ENCODE data around the gene ARL10.
"Not testable (repeated sequence)": the region's sequence is repeated elsewhere in the genome, so short reads cannot be mapped to it uniquely, and the experiment has no call there.

ARL10 gene

DNA sequence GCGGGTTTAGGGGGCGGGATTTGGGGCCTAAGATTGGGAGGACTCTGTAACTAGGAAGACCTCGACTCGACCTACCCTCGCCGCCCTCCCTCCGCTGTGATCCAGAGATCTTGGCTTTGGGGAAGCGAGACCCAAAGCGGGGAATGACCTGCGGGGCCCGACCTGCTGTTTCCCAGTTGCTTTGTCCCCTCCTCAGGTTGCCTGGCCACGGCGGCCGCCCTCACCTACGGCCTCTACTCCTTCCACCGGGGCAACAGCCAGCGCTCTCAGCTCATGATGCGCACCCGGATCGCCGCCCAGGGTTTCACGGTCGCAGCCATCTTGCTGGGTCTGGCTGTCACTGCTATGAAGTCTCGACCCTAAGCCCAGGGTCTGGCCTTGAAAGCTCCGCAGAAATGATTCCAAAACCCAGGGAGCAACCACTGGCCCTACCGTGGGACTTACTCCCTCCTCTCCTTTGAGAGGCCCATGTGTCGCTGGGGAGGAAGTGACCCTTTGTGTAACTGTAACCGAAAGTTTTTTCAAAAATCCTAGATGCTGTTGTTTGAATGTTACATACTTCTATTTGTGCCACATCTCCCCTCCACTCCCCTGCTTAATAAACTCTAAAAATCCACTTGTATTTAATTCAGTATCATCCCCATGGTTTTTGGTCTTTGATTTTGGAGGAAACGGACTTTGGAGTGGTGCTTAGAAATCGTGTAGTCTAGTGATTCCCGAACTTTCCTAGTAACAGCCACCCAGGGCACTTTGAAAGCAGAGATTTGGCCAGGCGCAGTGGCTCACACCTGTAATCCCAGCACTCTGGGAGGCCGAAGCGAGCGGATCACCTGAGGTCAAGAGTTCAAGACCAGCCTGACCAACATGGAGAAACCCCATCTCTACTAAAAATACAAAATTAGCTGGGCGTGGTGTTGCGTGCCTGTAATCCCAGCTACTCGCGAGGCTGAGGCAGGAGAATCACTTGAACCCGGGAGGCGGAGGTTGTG, 24.1 kb downstream of the ARL10 start:
- DNase-seq, result no peak

GRCh38 chr5:176391479-176391878, 26.2 kb downstream of the ARL10 start:
- no peak for DNase-seq

DNA sequence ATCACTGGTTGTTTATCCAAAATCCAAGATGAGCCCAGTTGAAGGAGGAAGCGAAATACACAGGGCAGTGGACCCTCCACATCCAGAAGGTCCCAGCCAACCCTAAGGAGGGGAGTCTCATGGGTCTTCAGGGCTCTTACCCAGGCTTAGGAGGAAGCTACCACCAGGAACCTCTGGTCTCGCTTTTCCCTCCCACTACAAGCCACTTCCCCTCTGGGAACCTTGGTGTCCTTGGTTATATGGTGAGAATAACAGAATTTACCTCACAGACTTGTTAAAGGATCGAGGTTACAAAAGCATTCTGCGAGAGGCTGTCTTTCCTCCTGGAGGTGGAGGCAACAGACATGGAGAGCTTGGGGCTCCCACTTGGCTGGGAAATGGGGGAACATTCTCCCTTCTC, 26.7 kb downstream of the ARL10 start:
- no peak for DNase-seq

DNA sequence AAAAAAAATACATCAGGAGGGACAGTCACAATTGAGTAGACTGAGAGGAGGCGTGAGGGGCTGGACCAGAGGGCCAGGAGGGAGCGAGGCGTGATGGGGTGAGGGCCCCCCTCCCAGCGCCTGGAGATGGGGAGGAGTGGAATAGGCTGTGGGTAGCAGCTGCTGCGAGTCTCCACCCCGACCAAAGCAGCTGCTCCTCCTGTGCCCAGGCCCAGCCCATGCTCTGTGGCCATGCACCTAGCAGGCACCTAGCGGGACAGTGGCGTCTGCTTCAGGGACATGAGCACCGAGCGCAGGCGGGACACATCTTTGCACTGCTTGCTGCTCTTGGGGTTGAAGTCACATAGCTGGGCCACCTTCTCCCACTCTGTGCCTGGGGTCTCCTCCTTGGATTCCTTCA, 27.2 kb downstream of the ARL10 start:
- no peak for DNase-seq

DNA sequence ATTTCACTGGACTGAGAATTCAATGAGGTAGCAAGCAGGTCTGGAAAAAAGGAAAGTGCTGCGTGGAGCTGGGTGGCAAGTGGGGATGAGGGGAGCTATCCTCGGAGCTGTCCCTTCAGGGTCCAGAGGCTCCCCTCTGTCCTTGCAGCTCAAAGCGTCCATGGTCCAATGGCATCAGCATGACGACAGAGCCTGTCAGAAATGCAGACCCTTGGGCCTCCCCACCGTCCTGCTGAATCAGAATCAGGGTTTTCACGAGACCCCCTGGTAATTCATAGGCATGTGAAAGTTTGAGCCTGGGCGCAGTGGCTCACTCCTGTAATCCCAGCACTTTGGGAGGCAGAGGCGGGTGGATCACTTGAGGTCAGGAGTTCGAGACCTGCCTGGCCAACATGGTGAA, 28.8 kb downstream of the ARL10 start:
- DNase-seq, result no peak

GRCh38 chr5:176394881-176395675, 29.8 kb downstream of the ARL10 start:
- no peak for DNase-seq

GRCh38 chr5:176396330-176396729, 31.0 kb downstream of the ARL10 start:
- no peak for DNase-seq

DNA sequence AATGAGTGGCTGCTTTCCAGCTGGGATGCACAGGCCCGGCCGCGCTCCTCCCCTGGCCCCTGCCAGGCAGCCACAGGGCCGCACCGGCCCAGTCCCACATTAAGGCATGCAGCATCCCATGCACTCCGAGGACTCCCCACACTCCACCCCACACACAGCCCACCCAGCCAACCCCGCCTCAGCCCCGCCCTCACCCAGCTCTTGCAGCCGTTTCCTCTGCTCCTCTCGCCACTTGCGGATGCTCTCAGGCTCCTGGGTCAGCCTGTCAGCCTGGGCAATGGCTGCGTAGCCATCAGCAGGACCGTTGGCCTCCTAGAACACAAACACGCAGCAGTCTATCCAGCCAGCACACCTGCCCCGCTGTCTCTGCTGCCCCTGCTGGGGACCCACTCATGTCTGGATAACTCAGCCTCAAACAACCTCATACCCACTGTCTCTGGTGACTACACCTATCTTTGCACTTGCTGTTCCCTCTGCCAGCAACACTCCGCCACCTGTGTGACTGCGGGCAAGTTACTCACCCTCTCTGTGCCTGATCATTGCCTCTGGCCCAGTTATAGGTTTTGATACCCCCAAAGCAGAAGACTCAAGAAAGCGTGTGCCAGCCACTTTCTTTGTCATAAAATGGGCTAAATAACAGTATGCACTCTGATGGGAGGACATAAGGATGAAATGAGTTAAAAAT, 32.6 kb downstream of the ARL10 start:
- DNase-seq, result no peak

DNA sequence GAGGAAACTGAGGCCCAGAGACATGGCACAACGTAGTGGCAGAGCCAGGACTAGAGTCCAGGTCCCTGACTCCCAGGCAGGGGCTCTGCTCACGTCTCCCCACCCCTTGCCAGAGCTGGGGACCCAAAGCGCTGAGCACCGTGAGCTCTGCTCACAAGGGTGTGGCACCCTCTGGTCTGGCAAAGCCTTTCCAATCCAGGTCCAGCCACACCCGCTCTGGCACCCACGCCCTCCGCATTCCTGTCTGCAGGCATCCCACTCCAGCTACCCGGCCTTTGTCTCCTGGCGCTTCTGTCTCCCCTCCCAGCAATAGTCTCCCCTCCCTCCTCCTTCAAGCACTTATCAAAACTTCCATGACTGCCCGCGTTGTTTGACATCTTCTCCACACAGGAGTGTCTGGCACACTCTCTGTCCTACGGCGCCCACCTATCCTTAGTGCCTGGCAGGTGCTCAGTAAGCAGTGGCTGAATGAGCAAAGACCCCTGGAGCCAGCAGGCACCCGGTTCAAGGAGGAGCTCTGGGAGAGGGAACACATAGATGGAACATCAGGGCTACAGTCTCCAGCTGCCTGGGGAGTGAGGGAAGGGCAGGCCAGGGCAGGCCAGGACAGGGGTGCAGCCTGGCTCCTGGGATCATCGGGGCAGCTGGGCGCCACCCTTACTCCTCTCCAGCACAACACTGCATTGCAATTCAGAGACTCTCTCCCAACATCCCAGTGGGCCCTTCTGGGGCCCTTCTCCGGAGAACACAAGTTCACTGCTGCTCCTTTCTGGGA, 35.3 kb downstream of the ARL10 start:
- DNase-seq, result no peak

- no peak for DNase-seq
These were observed 36.3 kb downstream of the ARL10 start for GRCh38 chr5:176401281-176402205.

GRCh38 chr5:176405656-176406435, 40.6 kb downstream of the ARL10 start:
- DNase-seq, result no peak

DNA sequence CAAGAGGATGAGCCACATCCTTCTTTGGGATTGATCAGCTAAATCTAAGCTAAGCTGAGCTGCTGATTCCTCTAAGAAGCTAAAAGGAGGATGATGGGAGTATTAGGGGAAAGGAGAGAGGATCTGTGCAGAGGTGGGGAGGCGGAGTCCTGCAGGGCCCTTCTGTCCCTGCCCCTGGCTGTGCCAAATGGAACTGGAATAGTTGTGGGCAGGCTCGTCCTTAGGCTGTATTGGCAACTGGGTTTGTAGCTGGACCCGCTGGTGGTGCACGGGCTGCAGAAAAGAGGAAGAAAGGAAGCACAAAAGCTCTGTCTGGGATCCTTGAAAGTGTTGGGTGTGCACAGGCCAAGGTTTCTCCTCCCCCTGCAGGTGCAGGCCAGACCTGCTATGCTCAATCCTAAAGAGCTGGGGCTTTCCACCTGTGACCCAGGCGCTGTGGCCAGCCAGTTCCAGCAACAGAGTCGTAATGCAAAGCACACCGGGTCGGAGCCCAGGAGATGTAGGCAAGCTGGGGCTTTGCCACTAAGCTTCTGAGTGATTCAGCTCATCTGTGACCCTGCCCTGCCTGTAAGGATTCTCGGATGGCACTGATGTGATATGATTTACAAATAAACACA, 41.3 kb downstream of the ARL10 start:
- DNase-seq, result no peak

- no peak for DNase-seq
These were observed 42.4 kb downstream of the ARL10 start for GRCh38 chr5:176407456-176408251.

DNA sequence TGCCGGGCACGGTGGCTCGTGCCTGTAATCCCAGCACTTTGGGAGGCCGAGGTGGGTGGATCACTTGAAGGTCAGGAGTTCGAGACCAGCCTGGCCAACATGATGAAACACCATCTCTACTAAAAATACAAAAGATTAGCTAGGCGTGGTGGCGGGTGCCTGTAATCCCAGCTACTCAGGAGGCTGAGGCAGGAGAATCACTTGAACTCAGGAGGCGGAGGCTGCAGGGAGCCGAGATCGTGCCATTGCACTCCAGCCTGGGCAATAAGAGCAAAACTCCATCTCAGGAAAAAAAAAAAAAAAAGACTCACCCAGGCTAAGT, 42.9 kb downstream of the ARL10 start:
- not testable (repeated sequence) for DNase-seq

DNA sequence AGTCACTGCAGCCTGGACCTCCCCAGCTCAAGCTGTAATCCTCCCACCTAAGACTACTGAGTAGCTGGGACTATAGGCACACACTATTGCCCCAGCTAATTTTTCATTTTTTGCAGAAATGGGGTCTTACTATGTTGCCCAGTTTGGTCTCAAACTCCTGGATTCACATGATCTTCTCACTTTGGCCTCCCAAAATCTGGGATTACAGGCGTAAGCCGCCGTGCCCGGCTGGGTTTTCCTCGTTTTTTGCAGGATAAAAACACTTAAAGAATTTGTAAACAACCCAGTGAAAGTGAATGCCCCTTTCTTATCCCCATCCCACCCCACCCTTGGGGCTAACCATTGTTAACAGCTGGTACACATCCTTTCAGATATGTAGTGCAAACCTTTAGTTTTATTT, 43.3 kb downstream of the ARL10 start:
- no peak for DNase-seq

- no peak for DNase-seq
These were observed 44.5 kb downstream of the ARL10 start for GRCh38 chr5:176409765-176410164.

DNA sequence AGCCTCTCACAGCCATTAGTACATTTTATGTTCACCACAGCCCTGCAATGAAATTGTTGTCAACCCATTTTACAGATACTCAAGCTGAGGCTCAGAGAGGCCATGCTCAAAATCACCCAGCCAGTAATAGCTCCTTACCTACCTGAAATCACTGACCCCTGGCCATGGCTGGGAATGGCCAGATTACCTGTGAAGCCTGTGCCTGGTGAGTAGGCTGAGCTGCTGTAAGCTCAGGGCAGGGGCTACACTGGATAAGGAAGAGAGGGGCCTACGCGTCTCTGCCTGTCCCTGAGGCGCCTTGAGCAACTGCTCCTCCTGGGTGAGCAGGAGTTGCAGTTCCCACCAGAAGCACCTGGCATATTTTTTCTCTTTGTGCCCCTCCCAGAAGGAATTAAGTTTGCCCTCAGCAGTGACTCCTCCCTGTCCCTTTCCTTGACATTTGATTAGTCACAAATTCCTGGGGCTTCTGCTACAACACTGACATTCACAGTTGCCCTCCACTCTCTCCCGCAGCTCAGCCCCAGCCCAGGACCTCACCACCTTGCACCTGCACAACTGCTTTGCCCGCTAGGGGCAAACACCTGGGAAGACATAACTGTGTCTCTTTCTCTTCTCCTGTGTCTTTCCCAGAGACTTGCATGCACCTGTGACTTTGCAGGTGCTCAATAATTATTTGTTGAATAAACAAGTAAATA, 45.3 kb downstream of the ARL10 start:
- DNase-seq, result no peak

- DNase-seq, result no peak
These were observed 47.4 kb downstream of the ARL10 start for GRCh38 chr5:176412517-176413254.
